GM18499 (cell line): Measurements from ENCODE around the gene PPM1F.

Source experiments
- ATAC-seq: cut with Tn5 transposase; IDR thresholded peaks from one replicate; pipeline ENCODE4 v1.9.1; 2021; ENCODE audit warnings: moderate number of reproducible peaks; ENCODE audit not compliant: insufficient read depth, unreplicated experiment

The PPM1F gene

DNA sequence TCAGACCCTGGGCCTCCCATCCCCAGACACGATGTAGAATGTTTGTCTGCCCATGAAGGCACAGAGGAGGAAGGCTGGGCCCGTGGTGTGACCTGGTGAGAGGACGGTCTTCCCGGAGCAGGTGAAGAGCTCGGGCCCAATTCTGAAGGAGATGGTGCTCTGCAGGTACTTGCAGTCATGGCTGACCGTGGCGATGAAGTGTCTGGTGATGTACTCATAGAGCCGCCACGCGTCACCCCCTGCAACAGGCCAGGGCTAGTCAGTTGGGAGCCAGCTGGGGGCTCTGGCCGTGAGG lies 10.0 kb upstream of the PPM1F start:
- ATAC-seq = no peak

DNA sequence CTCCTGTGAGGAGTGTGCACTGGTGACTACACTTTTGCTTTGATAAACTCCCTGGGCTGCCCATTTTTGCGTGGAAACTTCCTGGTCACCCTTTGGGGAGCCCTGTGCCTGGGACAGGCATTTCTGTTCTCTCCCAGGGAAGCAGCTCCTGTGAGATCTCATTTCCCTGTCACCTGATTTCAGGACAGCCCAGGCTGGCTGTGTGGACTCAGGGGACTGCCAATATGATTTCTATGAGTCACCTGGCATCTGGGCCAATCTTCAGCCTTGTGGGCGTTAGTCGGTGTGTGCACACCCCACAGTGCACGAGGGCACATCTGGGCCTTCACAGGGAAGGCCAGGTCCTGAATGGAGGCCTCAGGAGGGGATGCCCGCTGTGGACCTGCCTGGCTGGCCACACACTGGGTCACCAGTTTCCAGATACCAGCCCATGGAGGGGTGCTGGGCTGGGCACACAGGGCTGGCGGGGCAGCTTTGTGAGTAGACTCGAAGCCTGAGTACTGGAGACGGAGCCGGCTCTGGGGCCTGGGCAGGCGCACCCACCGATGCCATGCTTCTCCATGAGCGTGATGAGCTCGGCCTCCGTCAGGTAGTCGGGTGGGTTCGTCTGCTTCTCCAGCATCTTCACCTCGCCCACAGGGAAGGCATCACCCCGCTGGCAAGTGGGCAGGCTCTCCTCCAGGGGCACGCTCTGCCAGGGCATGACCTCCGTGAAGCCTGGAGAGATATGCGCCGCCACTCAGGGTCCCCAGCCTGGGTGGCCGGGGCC lies 9.4 kb upstream of the PPM1F start:
- ATAC-seq = no peak

DNA sequence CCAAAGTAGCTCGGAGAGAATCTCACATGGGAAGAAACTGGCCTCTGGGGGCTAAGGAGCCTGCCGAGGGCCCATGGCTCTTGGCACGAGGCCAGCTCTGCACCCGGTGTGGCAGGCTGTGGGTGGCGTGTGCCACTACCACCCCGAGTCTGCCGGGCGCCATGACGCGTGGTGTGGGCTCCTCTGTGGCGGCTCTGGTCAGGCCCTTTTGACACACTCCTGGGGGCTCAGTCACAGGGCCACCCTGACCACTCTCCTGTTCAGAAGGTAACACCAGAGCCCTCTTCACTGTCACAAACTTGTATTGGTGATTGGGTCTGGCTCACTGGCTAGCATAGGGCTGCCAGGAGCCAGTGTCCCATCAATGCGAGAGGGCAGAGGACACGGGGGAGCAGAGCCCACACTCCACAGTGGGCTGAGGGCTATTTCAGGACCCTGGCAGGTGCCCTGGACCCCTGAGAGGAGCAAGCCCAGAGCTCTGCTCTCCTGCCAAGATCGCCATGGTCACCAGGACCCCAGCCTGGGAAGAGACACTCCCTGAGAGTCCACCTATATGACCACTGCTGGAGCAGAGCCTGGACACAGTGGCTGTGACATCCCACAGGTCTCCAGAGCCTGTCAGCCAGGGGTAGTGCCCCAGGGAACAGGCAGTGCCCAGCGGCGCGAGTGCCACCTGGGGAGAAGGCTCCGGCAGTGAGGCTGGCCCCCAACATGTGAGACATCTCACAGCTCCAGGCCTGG lies 8.6 kb upstream of the PPM1F start:
- no peak for ATAC-seq

DNA sequence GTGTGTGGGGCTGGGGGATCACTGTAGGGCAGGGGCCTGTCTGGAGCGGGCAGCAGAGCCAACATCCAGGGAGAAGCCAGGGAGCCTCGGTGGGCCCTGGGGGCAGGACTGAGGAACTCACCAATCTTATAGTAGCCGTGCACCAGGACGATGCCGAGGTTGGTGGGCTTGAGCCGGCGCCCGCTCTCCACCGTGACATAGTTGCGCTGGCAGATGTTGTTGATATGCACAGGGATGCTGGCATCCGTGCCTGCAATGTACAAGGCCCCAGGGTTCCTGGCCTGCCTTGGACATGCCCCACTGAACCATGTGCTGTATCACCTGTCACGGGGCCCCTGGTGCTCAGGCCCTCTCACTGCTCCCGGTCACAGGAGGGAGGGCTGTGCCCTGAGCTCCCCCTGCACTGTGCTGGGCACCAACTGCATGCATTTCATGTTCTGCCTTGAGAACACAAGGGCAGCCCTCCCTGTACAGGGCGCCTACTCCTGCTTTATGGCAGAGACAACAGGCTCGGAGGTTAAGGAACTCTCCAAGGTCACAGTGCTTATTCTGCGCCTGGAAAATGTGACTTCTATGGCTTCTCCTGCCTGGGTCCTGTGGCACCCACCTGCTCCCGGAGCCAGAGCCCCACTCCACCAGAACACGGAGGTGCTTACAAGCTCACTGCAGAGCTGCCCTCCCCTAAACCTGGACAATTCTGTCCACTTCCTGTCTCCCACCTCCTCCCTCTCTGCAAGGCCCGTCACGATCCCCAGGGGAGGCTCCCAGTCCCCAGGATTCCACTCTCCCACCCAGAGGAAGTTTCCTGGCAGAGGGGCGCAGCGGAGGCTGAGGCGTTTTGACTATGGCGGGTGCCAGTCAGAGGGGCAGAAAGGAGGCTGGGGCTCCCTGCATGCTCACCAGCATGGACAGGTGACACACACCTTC lies 7.8 kb upstream of the PPM1F start:
- ATAC-seq = no peak

DNA sequence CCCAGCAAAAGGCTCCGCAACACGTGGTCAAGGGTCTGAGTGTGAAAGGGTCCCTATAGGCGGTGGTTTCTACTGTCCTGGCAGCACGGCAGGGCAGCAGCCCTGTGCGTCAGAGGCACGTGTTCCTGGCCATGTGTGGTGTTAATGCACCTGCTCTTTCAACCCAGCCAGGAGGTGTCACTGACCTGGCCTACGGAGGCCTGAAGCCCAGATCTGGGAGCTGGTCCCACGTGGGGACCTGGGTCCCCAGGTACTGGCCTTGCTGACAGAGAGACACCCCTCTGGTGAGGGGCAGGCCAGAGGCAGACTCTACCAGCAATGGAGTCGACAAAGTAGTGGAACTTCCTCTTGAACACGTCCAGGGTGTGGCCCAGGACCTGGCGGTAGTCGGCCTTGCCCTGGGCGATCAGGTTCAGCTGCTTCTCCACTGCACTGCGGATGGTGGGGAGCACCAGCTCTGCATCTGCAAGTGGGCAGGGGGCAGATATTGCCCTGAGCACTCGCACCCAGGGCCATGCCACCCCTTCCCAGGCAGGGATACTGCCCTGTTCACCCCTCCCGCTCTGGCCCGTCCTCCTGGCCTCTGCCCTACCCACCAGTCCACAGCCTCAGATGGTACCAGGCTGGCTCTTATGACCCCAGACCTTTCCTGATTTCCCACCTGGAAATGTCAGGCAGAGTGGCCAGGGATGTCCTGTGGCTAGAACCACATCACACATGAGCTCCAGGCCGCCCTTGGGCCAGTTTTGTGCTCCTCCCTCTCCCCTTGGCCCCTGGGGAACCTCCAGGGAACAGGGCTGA lies 6.8 kb upstream of the PPM1F start:
- ATAC-seq = no peak

DNA sequence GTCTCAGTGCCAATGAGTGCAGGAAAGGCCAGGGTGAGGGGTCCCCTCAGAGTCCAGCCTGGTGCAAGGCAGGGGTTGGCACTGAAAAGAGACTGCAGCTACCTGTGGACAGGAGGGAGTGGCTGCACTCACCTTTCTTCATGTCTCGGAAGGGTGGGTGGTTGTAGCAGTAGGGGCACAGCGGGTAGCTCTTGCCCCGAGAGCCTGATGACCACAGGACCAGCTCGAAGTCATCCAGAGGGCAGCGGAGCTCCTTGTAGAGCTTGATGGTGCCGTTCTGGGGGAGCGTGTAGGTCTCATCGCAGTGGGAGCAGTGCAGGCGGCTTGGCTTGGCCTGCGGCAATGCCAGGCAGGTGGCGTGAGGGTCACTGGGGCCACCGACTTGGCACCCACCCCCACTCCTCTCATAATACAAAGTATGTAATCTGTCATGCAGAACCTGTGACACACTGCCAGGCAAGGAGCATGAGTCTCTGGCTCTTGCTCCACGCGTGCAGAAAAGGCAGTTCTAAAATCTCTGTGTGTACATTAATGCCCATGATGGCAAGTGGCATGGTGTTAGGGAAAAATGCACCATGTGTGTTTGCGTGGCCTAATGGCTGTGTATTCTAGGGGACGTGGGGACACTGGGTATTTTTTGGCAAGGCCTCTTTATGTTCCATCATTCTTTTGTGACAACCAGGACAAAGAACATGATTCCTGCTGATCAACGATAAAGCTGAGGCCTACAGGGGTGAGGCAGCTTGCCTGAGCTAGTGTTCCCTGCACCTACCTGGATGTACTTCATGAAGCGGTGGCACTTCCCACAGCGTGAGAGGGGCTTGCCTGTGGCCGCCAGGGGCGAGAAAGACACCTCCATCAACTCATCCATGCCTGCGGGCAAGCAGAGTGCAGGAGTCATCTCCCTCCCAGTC lies 6.0 kb upstream of the PPM1F start:
- no peak for ATAC-seq

DNA sequence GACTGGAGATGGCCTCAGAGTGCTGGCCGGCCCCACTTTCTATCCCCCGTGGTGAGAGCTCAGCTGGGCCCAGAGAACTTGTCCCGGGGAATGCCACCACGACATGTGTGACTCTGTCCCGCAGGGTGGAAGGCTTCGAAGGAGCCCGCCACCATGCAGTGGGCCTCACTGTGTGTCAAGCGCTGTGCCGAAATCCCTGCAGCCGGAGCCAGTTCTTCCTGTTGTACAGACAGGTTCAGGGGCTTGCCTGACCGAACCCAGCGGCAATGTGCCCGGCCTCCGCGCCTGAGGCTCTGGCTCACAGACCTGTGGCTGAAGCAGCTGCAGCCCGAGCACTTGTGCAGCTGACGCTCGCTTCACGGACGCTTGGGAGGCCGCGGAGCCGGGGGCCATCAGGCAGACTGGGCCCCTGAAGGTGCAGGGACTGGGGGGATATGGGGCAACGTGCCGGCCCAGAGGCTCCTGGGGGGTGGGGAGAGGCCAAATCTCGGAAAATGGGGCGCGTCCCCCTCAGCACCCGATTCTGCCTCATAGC lies 650 bp downstream of the PPM1F start:
- ATAC-seq = no peak

DNA sequence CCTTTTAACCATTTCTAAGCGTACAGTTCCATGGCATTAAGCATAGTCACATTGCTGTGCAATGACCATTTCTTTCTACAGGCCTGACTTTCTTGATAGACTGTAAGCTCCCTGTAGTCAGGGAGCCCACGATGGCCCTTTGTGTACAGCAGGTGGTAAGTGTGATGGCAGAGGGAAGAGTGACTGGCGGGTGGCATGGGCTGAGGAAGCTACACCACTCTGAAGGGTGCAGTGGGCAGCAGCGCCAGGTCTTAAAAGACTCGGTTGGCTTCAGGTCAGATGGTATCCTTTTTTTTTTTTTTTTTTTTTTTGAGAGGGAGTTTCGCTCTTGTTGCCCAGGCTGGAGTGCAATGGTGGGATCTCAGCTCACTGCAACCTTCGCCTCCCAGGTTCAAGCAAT lies 1.6 kb downstream of the PPM1F start:
- no peak for ATAC-seq

DNA sequence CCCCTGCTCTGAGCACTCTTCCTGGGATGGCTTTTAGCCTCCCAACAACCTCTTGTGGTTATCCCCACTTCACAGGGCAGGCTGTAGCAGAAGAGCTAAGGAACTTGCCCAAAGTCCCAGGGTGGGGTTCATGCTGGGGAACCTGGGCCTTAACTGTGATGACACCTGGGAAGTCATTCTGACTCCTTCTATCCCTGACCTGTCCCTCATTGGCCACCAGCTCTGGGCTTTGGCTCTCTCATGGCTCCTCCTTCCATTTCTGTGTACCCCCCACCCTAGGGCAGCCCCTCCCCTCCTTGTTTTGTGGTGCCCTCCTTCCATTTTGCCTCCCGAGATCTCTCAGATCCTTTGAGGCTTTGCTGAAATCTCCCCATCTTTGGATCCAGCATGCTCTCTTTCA lies 2.7 kb downstream of the PPM1F start:
- no peak for ATAC-seq

DNA sequence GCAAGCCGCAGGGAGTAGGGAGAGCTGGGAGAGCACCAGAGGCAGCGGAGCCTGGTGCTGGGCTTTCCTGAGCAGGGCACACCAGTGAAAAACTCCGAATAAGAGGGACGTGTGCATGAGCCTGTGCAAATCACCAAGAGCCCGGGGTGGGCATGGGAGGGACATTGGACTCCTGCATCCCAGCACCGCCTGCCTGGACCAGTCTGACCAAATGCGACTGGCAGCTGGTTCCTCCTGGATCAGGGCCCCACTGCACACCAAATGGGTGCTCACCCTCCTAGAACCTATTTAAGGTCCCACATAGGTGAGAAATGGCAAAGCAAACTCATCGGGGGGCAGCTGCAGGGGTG lies 3.1 kb downstream of the PPM1F start:
- ATAC-seq = no peak

DNA sequence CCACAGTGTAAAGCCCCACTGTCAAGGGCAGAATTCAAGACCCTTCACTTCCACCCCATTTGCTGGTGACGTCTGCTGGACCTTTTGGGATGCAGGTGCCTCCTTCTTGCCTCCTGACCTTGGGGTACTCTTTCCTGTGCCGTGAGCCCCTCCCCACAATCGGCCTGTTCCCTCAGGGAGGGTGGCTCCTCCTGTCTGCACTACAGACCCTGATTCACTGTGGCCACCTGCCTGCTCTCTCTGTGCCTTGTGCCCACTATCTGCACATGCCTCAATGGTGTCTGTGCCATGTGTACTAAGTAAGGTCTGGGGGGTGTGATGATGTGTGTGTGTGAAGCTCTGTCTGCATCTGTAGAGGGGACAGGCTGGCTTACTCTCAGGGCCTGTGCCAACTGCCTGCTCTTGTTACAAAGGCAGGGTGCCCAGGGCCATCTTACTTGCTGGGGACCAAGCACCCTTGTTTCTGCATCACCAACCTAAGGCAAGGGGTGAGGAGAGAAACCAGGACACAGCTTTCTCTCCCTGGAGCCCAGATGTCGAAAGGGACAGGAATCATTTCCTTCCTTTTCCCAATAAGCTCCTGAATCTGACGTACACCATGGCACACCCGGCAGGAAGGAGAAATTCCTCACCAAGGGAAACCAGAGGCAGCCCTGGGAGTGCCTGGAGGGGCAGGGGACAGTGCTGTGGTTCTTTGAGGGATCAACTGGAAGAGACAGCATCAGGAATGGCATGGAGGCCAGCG lies 3.7 kb downstream of the PPM1F start:
- no peak for ATAC-seq

DNA sequence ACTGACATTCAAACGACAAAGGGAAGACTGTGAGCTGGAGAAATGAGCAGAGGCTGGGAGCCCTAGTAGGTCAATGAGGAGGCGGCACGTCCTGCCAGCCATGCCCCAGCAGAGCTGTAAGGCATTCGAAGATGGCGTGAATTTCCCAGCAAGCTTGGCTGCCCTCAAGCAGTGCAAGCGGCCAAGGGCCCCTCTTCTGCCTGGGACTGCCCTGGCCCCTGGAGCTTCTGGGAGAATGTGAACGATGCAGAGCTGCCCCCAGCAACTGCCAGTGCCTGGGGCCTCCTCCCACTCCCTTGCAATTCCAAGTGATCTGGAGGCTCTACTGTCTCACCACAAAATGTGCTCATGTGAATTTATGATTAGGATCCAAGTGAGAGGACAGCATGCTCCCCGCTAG lies 4.3 kb downstream of the PPM1F start:
- no peak for ATAC-seq

DNA sequence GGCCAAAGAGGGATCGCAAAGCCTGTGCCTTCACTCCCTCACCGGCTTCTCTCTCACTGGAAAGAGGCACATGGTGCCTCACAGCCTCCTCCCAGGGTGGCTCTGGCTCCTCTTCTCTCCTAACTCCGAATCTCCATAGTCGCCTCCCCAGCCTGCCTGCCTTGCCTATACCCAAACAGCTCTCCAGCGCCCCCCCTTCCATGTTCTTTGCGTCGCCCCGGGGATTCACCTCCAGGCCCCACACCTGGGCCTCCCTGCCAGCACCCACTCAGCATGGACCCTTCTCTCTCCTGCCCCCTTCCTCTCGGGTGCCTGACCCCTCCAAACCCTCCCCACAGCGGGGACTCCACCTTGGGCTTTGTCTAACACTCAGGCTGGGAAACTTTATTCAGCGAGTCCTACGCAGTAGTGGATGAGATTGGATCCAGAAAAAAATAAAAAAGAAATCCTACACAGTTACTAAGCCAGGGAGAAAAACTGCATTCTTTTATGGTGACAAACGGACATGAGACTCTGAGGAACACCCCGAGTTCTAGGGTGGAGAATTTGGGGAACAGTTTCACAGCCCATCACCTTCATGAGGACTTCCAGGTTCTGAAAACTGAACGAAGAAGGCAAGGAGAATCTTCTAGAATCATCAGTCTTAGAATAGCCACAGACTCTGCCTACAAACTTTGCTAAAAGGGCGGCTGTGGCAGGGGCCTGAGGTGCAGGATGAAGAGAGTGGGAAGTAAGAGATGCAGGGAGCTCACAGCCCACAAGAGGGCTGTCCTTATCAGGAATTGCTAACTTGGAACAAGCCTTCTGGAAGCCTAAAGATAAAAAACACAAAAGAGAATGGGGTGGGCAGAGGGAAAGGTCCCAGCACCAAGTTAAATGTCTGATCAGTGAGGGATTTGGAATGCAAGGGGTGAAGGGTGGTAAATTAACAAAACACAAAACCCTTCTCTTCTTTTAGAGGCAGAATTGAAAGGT lies 5.3 kb downstream of the PPM1F start:
- no peak for ATAC-seq

DNA sequence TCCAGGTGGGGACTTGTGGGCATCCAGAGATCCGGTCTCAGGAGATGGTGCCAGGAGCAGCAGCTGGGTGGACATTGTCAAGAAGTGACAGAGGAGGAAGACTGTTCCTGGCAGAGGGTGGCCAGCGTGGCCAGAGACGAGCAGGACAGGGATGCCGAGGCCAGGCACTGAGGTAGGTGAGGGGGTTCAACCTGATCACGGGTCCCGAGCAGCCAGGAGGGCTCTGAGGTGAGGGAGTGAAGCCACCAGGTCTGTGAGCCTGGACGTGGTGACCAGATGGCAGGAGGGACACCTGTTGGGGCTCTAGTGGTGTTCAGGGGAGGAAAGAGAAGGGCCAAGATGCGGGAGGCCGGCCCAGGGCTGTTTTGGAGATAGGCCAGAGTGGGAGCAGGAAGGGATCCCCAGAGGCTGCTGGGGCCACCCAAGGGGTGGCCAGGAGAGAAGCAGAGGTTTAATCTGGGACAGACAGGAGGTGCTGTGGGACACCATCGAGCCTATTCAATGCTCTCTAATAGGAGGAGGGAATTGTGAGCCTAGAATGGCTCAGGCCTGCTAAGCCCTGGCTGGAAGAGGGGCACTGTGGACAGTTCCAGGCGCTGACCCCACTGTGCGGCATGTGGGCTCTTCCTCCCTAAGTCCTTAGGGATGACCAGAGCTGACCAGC lies 6.3 kb downstream of the PPM1F start:
- ATAC-seq = no peak

DNA sequence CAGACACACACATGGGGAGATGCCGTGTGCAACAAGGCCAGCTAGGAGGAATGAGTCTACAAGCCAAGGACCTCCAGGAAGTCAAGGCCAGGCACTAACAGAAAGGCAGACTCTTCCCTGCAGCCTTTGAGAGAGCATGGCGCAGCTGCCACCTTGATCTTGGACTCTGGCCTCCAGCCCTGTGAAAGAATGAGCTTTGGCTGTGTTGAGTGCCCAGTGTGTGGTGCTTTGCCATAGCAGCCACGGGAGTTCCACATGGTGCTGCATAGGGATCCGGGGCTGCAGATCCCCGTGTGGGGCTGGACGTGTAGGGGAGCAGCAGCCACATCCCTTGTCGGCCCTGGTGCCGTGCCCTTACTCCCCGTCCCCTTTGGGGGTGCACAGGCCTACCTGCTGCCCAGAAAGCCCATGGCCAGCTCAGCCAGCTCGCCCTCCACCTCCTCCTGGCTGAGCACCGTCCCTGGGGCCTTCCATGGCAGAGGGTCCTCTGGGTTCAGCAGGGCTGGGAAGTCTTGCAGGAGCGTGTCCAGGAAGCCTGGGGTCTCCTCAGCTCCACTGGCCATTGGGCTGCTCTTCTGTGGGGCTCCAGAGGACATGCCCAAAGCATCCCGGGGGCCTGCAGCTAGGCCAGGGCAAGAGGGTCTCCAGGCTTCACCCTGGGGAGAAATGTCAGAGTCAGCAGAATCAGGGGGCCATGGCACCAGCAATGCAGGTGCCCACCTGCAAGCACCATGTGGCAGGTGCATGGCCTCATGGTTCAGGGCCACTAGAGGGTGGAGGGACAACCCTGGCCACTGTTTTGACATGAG lies 7.0 kb downstream of the PPM1F start:
- ATAC-seq = no peak

DNA sequence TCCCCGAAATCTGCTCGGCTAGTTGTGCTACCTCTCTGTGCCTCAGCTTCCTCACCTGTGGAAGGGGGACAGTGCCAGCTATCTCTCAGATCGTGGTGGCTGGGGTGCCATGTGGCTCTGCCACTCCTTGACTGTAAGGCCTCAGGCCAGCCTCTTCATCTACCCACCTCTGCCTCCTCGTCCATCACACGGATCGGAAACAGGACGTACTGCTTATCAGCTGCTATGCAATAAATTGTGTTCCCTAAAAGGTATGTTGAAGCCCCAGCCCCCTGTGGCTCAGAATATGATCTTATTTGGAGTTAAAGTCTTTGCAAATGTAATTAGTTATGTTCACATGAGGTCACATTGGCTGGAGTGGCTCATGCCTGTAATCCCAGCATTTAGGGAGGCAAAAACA lies 7.8 kb downstream of the PPM1F start:
- no peak for ATAC-seq
